Liver (tissue), 3 donors: ENCODE data around the gene SERTM2.

Experiments
- EGR1 ChIP-seq, 2 donors: IDR thresholded peaks; 2 replicates each; pipeline ENCODE4 v1.6.1; 2016 to 2018; ENCODE audit warnings: antibody characterized with exemption in 2 of 2, low read depth in 2 of 2
- FOXA1 ChIP-seq: IDR thresholded peaks from 2 replicates; pipeline ENCODE4 v1.6.1; 2016; ENCODE audit warnings: antibody characterized with exemption
- FOXA2 ChIP-seq: IDR thresholded peaks from 2 replicates; pipeline ENCODE4 v1.6.1; 2016; ENCODE audit warnings: antibody characterized with exemption
- HNF4A ChIP-seq, 2 donors: conservative IDR thresholded peaks; 2 replicates each; pipeline ENCODE4 v1.6.1; 2016; ENCODE audit warnings: antibody characterized with exemption in 2 of 2, mild to moderate bottlenecking in 2 of 2
- JUND ChIP-seq, 2 donors: IDR thresholded peaks; 2 replicates each; pipeline ENCODE4 v1.6.1; 2016; ENCODE audit warnings: antibody characterized with exemption in 2 of 2
- SP1 ChIP-seq: IDR thresholded peaks from 2 replicates; pipeline ENCODE4 v1.6.1; 2018; ENCODE audit warnings: antibody characterized with exemption, mild to moderate bottlenecking
- TAF1 ChIP-seq: conservative IDR thresholded peaks from 2 replicates; pipeline ENCODE4 v1.6.1; 2016; ENCODE audit warnings: antibody characterized with exemption, mild to moderate bottlenecking
- YY1 ChIP-seq: IDR thresholded peaks from 2 replicates; pipeline ENCODE4 v1.6.1; 2016; ENCODE audit warnings: antibody characterized with exemption, mild to moderate bottlenecking
- TF ChIP-seq, protein P1 (sequence below): fragments of 150-350 bp; IDR thresholded peaks from 2 replicates; pipeline ENCODE4 v1.5.1; 2017; ENCODE audit warnings: improper control_type of control experiment, low read depth, low read length; ENCODE audit not compliant: missing input control
- TF ChIP-seq, protein P2 (sequence below): IDR thresholded peaks from 2 replicates; pipeline ENCODE4 v1.6.1; 2016; ENCODE audit warnings: antibody characterized with exemption
- TF ChIP-seq, protein P3 (sequence below): IDR thresholded peaks from 2 replicates; pipeline ENCODE4 v1.6.1; 2016; ENCODE audit warnings: antibody characterized with exemption
- donor health status: healthy.
- donor health status: healthy.

DNA sequence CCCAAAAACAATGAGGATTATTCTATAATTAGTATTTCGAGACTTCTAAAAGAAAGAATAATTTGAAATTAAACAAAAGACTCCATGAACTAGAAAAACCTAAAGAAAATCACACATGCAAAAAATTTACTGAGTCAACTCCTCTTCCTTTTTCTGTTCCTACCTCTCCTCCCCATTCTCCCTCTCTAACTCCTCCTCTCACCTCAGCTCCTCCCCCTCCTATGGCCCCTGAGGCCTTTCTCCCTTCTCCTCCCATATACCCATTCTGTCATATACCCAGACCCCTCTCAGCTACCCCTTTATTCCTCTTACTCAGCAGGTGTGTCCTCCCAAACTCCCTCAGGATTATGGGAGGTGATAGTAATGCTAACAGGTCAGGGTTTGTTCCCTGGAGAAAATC lies 57.4 kb downstream of the SERTM2 start:
- TF ChIP-seq, protein P1, sequence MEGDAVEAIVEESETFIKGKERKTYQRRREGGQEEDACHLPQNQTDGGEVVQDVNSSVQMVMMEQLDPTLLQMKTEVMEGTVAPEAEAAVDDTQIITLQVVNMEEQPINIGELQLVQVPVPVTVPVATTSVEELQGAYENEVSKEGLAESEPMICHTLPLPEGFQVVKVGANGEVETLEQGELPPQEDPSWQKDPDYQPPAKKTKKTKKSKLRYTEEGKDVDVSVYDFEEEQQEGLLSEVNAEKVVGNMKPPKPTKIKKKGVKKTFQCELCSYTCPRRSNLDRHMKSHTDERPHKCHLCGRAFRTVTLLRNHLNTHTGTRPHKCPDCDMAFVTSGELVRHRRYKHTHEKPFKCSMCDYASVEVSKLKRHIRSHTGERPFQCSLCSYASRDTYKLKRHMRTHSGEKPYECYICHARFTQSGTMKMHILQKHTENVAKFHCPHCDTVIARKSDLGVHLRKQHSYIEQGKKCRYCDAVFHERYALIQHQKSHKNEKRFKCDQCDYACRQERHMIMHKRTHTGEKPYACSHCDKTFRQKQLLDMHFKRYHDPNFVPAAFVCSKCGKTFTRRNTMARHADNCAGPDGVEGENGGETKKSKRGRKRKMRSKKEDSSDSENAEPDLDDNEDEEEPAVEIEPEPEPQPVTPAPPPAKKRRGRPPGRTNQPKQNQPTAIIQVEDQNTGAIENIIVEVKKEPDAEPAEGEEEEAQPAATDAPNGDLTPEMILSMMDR, result no peak
- TF ChIP-seq SP1, result no peak
- TF ChIP-seq, protein P2, sequence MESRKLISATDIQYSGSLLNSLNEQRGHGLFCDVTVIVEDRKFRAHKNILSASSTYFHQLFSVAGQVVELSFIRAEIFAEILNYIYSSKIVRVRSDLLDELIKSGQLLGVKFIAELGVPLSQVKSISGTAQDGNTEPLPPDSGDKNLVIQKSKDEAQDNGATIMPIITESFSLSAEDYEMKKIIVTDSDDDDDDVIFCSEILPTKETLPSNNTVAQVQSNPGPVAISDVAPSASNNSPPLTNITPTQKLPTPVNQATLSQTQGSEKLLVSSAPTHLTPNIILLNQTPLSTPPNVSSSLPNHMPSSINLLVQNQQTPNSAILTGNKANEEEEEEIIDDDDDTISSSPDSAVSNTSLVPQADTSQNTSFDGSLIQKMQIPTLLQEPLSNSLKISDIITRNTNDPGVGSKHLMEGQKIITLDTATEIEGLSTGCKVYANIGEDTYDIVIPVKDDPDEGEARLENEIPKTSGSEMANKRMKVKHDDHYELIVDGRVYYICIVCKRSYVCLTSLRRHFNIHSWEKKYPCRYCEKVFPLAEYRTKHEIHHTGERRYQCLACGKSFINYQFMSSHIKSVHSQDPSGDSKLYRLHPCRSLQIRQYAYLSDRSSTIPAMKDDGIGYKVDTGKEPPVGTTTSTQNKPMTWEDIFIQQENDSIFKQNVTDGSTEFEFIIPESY, result no peak
- TF ChIP-seq FOXA2, result no peak
- TF ChIP-seq FOXA1, result no peak
- no peak for TF ChIP-seq TAF1
- no peak for TF ChIP-seq JUND (IDR thresholded peaks at IDR 0.05)
- no peak for TF ChIP-seq YY1
- TF ChIP-seq HNF4A (conservative IDR thresholded peaks at IDR 0.05), result no peak
- TF ChIP-seq EGR1 (IDR thresholded peaks at IDR 0.05; ENCODE audit: low read depth in 2 of 2), result no peak
- TF ChIP-seq, protein P3, sequence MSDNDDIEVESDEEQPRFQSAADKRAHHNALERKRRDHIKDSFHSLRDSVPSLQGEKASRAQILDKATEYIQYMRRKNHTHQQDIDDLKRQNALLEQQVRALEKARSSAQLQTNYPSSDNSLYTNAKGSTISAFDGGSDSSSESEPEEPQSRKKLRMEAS, result no peak
